ENCODE measurements around the gene LCOR.

DNA sequence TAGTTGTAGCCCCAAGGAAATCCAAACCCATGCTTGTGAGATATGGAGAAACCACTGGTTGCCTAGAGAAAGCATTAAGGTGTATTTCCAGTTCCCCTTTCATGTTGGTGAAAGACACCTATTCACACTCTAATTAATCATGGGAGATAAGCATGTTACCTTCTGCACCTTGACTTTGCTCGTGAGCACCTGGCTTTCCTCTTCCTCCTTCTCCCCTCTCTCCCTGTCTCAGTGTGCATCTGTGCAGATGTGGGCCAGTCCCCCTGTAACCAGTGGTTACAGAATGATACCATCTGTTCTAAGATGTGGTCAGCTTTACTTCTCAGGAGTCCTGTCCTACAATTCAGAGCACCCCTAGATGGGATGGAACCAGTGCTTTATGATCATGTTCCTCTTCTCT lies 160.6 kb downstream of the LCOR start:
- TF ChIP-seq, protein P1, sequence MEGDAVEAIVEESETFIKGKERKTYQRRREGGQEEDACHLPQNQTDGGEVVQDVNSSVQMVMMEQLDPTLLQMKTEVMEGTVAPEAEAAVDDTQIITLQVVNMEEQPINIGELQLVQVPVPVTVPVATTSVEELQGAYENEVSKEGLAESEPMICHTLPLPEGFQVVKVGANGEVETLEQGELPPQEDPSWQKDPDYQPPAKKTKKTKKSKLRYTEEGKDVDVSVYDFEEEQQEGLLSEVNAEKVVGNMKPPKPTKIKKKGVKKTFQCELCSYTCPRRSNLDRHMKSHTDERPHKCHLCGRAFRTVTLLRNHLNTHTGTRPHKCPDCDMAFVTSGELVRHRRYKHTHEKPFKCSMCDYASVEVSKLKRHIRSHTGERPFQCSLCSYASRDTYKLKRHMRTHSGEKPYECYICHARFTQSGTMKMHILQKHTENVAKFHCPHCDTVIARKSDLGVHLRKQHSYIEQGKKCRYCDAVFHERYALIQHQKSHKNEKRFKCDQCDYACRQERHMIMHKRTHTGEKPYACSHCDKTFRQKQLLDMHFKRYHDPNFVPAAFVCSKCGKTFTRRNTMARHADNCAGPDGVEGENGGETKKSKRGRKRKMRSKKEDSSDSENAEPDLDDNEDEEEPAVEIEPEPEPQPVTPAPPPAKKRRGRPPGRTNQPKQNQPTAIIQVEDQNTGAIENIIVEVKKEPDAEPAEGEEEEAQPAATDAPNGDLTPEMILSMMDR (conservative IDR thresholded peaks at IDR 0.05 in 1 of 2, IDR thresholded peaks at IDR 0.05 in 1 of 2; ENCODE audit: low read depth in 1 of 2, low read length in 2 of 2) = no peak
- no peak for TF ChIP-seq EZH2 (IDR thresholded peaks at IDR 0.05; ENCODE audit: low read length, missing control alignments)

Measured in fibroblast of lung (primary cell).